IPS DF 4.7 (cell line): ENCODE results near the gene TFR2.
A peak's percentile ranks its signal among the peaks of the same experiment; 100 is the strongest.
"Not testable (repeated sequence)": the region's sequence is repeated elsewhere in the genome, so short reads cannot be mapped to it uniquely, and the experiment has no call there.

Experiments used
- DNase-seq: peaks from one replicate; pipeline ENCODE4 v3.0.0-alpha.2; 2013; ENCODE audit warnings: low spot score; ENCODE audit errors: extremely low read depth

The TFR2 gene

DNA sequence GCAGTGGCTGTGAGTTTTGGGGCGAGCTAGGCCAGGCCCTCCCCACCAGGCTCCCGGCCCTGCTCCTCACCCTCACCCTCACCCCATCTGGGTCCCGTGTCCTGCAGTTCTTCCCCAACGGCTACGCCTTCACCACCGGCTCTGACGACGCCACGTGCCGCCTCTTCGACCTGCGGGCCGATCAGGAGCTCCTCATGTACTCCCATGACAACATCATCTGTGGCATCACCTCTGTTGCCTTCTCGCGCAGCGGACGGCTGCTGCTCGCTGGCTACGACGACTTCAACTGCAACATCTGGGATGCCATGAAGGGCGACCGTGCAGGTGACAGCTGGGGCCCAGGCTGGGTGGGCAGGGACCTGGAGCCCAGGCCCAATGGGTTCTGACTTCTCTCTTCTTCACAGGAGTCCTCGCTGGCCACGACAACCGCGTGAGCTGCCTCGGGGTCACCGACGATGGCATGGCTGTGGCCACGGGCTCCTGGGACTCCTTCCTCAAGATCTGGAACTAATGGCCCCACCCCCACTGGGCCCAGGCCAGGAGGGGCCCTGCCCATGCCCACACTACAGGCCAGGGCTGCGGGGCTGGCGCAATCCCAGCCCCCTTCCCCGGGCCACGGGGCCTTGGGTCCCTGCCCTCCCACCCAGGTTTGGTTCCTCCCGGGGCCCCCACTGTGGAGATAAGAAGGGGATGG is 37.1 kb upstream of the TFR2 start:
- no peak for DNase-seq

DNA sequence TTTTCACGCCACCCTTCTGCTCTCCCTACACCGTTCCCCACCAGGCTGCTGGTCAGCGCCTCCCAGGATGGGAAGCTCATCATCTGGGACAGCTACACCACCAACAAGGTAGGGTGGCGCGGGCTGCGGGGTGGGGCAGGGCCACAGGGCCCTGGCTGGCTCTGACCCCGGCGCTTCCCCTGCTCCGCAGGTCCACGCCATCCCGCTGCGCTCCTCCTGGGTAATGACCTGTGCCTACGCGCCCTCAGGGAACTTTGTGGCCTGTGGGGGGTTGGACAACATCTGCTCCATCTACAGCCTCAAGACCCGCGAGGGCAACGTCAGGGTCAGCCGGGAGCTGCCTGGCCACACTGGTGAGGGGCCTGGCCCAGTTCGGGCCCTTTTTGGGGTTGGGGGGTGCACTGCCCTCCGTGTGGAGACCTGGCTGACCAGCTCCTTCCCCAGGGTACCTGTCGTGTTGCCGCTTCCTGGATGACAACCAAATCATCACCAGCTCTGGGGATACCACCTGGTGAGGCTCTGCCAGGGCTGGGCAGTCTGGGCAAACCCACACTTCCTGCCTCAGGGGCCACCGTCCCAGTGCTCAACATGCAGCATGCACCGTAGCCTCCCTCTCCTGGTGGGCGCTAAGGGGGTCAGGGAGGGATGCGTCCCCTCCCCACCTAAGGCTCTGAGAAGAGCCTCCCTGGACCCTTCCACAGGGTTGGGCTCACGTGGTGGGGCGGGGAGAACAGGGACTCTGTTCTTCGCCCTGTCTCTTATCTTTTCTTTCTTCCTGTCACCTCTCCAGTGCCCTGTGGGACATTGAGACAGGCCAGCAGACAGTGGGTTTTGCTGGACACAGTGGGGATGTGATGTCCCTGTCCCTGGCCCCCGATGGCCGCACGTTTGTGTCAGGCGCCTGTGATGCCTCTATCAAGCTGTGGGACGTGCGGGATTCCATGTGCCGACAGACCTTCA is 36.2 kb upstream of the TFR2 start:
- no peak for DNase-seq

DNA sequence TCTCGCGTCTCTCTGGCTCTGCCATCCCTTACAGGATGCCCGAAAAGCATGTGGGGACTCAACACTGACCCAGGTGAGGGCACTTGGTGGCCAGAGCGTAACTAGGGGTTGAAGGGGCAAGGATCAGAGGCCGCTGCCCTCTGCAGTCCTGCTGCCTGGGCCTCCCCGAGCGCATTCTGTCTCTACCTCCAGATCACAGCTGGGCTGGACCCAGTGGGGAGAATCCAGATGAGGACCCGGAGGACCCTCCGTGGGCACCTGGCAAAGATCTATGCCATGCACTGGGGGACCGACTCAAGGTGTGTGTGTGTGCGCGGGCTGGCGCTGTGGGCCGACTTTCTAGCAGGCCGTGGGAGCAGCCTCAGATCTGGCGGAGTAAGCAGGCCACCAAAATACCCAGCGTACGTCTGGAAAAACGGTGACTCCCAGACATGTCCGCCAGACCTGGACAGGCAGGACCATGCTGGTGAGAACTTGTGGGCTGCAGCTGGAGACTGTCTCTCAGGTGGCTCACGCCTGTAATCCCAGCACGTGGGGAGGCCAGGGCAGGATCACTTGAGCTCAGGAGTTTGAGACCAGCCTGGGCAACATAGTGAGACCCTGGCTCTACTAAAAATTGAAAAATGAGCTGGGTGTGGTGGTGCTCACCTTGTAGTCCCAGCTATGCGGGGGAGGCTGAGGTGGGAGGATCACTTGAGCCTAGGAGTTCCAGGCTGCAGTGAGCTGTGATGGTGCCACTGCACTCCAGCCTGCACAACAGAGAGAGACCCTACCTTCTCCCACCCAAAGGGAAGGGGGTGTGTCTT is 35.4 kb upstream of the TFR2 start:
- DNase-seq: no peak

- DNase-seq: no peak
These were observed 34.4 kb upstream of the TFR2 start for GRCh38 chr7:100675581-100676350.

- DNase-seq: no peak
These were observed 33.7 kb upstream of the TFR2 start for GRCh38 chr7:100675105-100675451.

- no peak for DNase-seq
These were observed 33.2 kb upstream of the TFR2 start for GRCh38 chr7:100674411-100675104.

GRCh38 chr7:100673942-100674410 is 32.6 kb upstream of the TFR2 start:
- DNase-seq: no peak

DNA sequence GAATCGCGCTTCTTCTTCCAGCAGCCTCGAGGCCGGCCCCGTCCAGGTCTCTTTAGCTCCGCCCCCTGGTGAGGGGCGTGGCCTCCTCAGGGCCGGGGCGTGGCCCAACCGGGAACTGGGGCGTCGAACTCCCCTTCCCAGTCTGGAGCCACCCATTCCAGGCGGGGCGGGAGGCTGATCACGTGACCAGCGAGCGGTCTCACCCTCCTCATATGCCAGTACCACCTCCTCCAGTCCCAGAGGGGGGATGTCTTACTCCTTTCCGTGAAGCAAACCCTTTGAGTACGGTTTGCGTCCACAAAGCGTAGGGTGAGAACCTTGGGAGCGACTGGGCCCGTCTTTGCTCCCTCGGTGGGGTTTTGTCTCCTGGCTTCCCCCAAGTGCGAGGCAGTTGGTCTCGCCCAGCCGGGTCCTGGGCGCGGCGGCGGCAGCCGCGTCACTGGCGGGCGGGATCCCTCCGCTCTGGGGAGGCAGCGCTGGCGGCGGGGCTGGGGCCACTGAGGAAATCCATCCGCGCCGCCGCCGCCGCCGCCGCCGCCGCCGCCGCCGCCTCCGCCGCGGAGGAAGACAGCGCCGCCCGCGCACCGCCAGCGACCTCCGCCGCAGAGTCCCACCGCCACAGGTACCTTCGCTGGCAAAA is 32.1 kb upstream of the TFR2 start, which contains the start of gene GNB2:
Gene GNB2, plus strand, starts transcription at position 439 of the 640 bp plus-strand sequence. CDS start 2,526 bp downstream, outside the sequence.
- DNase-seq: peak; percentile 78

DNA sequence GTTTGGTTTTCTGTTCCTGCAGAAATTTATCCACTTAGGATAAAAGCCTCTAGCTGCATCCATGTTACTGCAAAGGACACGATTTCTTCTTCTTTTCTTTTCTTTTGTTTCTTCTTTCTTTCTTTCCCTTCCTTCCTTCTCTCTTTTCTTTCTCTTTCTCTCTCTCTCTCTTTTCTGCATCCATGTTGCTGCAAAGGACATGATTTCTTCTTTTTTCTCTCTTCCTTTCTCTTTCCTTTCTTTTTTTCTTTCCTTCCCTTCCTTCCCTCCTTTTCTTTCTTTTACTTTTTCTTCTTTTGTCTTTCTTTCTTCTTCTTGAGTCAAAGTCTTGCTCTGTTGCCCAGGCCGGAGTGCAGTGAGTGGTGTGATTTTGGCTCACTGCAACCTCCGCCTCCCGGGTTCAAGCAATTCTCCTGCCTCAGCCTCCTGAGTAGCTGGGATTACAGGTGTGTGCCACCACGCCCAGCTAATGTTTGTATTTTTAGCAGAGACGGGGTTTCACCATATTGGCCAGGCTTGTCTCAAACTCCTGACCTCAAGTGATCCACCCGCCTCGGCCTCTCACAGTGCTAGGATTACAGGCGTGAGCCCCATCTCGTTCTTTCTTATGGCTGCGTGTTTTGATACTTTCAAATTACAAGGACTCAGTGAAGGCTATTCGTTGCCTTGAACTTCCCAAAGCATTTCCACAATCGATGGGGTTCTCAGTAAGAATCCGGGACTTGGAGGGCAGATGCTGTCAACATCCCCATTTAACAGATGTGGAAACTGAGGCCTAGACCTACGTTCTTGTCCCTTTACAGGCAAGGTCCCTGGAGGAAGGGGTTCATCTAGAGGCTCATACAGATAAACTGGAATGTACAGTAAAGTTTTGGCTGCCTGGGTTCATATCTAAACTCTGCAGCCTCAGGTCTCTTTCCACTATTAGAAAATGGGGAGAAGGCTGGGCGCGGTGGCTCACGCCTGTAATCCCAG is 30.3 kb upstream of the TFR2 start:
- DNase-seq: no peak

DNA sequence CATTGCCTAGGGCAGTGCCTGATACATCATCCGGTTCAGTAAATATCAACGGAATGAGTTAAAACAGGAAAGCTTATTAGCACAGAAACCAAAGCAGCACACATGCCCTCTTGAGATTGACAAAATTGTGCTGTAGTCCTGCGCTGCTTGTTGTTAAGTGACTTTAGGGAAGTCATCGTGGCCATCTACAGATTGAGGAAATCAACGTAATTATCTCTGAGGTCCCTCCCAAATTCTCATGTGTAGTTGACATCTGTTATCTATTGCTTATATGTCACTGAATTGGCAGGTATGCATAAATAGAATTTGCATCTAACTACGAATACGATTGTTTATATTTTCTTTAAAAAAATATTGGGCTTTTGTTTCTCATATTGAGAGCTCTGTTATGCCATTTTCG is 28.7 kb upstream of the TFR2 start:
- DNase-seq: no peak

GRCh38 chr7:100669106-100669505 is 27.8 kb upstream of the TFR2 start:
- DNase-seq: not testable (repeated sequence)

DNA sequence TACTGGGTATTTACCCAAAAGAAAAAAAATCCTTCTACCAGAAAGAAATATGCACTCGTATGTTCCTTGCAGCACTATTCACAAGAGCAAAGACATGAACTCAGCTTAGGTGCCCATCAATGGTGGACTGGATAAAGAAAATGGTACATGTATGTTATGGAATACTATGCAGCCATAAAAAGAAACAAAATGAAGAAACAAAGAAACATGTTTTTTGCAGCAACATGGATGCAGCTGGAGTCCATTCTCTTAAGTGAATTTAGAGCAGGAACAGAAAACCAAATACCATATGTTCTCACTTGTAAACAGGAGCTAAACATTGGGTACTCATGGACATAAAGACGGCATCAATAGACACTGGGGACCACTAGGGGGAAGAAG is 26.7 kb upstream of the TFR2 start:
- no peak for DNase-seq

DNA sequence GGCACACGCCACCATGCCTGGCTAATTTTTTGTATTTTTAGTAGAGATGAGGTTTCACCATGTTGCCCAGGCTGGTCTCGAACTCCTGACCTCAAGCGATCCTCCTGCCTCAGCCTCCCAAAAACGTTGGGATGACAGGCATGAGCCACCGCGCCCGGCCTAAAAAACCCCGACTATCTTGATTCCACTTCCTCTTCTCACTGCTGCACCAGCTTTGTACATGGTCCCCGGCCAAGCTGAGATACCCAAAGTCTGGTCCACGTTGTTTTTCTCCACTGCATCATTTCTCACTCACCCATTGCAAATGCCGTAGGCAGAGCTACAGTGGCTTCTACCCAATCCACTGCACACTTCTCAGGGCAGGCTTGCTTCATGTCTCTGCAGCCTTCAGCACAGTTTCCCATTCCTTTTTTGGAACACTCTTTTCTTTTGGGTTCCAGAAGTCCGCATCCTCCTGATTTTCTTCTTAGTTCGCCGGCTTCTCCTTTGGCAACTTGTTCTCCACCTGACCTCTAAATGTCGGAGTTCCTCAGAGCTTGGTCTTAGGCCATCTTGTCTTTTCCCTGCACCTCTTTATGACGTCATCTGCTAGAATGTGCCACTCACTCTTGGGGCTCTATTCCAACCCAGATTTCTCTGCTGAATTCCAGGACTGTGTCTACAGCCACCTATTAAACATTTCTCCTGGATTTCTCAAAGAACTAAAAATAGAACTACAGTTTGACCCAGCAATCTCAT is 26.1 kb upstream of the TFR2 start:
- DNase-seq: no peak

GRCh38 chr7:100665168-100665726 is 23.9 kb upstream of the TFR2 start:
- no peak for DNase-seq

- DNase-seq: not testable (repeated sequence)
These were observed 20.9 kb upstream of the TFR2 start for GRCh38 chr7:100662194-100662776.

GRCh38 chr7:100655908-100656674 is 14.7 kb upstream of the TFR2 start, which contains the start of gene ACTL6B:
TSS of gene ACTL6B (minus strand) at chr7:100656448. CDS start at chr7:100656354, 94 bp downstream.
- DNase-seq: no peak
